Ishikawa (cell line): ENCODE data around the gene DAD1.

Source experiments
- CEBPB ChIP-seq: IDR thresholded peaks from 2 replicates; pipeline ENCODE4 v1.6.1; 2012
- EGR1 ChIP-seq: IDR thresholded peaks from 2 replicates; pipeline ENCODE4 v1.6.1; 2012
- EP300 ChIP-seq: IDR thresholded peaks from 2 replicates; pipeline ENCODE4 v1.6.1; 2012; ENCODE audit warnings: borderline replicate concordance
- MAX ChIP-seq: IDR thresholded peaks from 2 replicates; pipeline ENCODE4 v1.6.1; 2012
- RAD21 ChIP-seq: IDR thresholded peaks from 2 replicates; pipeline ENCODE4 v1.6.1; 2012; ENCODE audit warnings: low read depth
- REST ChIP-seq: IDR thresholded peaks from 2 replicates; pipeline ENCODE4 v1.6.1; 2012; ENCODE audit warnings: low read depth, mild to moderate bottlenecking
- TAF1 ChIP-seq: IDR thresholded peaks from 2 replicates; pipeline ENCODE4 v1.6.1; 2012; ENCODE audit warnings: low read depth, mild to moderate bottlenecking

- TF ChIP-seq CEBPB (no peak), RAD21 (no peak), TAF1 (no peak), REST (no peak), EGR1 (no peak), MAX (no peak), EP300 (no peak)
These were observed 38.9 kb downstream of the DAD1 start for GRCh38 chr14:22549981-22550673.
